Mesenchymal stem cell (in vitro differentiated cells and primary cell): ENCODE data around the gene FOXC1.

Experiments used
- DNase-seq: peaks from one replicate; pipeline ENCODE4 v3.0.0-alpha.2; 2013
- H2AFZ ChIP-seq: one replicate; pipeline ENCODE4 v1.6.1; 2013; ENCODE audit warnings: low read depth, mild to moderate bottlenecking, control low read depth, inconsistent platforms, low read length, moderate library complexity
- H2AK5ac ChIP-seq: 2 replicates; pipeline ENCODE4 v1.6.1; 2013; ENCODE audit warnings: low read length, moderate library complexity, mild to moderate bottlenecking, inconsistent platforms; ENCODE audit not compliant: severe bottlenecking
- H2BK120ac ChIP-seq: one replicate; pipeline ENCODE4 v1.6.1; 2013; ENCODE audit warnings: low read depth, mild to moderate bottlenecking, inconsistent platforms, low read length, moderate library complexity
- H2BK12ac ChIP-seq, 2 experiments: one replicate each; pipeline ENCODE4 v1.6.1; 2013; ENCODE audit warnings: inconsistent platforms in 2 of 2, low read length in 2 of 2, mild to moderate bottlenecking in 2 of 2, moderate library complexity in 2 of 2, control low read depth in 1 of 2
- H2BK15ac ChIP-seq: one replicate; pipeline ENCODE4 v1.6.1; 2013; ENCODE audit warnings: mild to moderate bottlenecking, low read depth, inconsistent platforms; ENCODE audit not compliant: poor library complexity, severe bottlenecking
- H2BK5ac ChIP-seq: 2 replicates; pipeline ENCODE4 v1.6.1; 2013; ENCODE audit warnings: low read depth, mild to moderate bottlenecking, low read length, control low read depth, inconsistent platforms; ENCODE audit not compliant: poor library complexity, severe bottlenecking
- H3K14ac ChIP-seq, 2 experiments: one replicate each; pipeline ENCODE4 v1.6.1; 2013; ENCODE audit warnings: inconsistent platforms in 2 of 2, low read length in 2 of 2, control low read depth in 1 of 2, mild to moderate bottlenecking in 1 of 2, moderate library complexity in 1 of 2
- H3K18ac ChIP-seq, 2 experiments: one replicate each; pipeline ENCODE4 v1.6.1; 2013; ENCODE audit warnings: inconsistent platforms in 2 of 2, low read length in 2 of 2, control low read depth in 1 of 2, low read depth in 1 of 2, mild to moderate bottlenecking in 1 of 2
- H3K23ac ChIP-seq, 2 experiments: one replicate each; pipeline ENCODE4 v1.6.1; 2013; ENCODE audit warnings: inconsistent platforms in 2 of 2, low read length in 2 of 2, mild to moderate bottlenecking in 2 of 2, moderate library complexity in 2 of 2, control low read depth in 1 of 2
- H3K27ac ChIP-seq: 2 replicates; pipeline ENCODE4 v1.5.1; 2013; ENCODE audit warnings: mild to moderate bottlenecking, moderate library complexity, low read length, control low read depth, inconsistent platforms; ENCODE audit not compliant: poor library complexity, severe bottlenecking
- H3K27me3 ChIP-seq, 2 experiments: 2 replicates each; pipeline versions ENCODE4 v1.6.1 to v1.7.0; 2013; ENCODE audit warnings: low read length in 2 of 2, mild to moderate bottlenecking in 2 of 2, moderate library complexity in 2 of 2, control low read depth in 1 of 2, inconsistent platforms in 1 of 2; ENCODE audit not compliant: control insufficient read depth in 1 of 2, insufficient read depth in 1 of 2
- H3K36me3 ChIP-seq, 2 experiments: 2 replicates each; pipeline versions ENCODE4 v1.6.1 to v1.7.0; 2013; ENCODE audit warnings: low read length in 2 of 2, control low read depth in 1 of 2, inconsistent platforms in 1 of 2, low read depth in 1 of 2, mild to moderate bottlenecking in 1 of 2; ENCODE audit not compliant: insufficient read depth in 2 of 2, control insufficient read depth in 1 of 2
- H3K4ac ChIP-seq, 2 experiments: one replicate each; pipeline ENCODE4 v1.6.1; 2013; ENCODE audit warnings: inconsistent platforms in 2 of 2, low read length in 2 of 2, mild to moderate bottlenecking in 2 of 2, moderate library complexity in 2 of 2, control low read depth in 1 of 2, low read depth in 1 of 2
- H3K4me1 ChIP-seq: 2 replicates; pipeline ENCODE4 v1.6.1; 2013; ENCODE audit warnings: low read depth, low read length, control low read depth; ENCODE audit not compliant: control insufficient read depth, insufficient read depth
- H3K4me2 ChIP-seq: 2 replicates; pipeline ENCODE4 v1.6.1; 2013; ENCODE audit warnings: low read length, mild to moderate bottlenecking, inconsistent platforms; ENCODE audit not compliant: poor library complexity, severe bottlenecking
- H3K4me3 ChIP-seq, 2 experiments: 2 replicates each; pipeline versions ENCODE4 v1.5.1 to v1.7.0; 2013; ENCODE audit warnings: low read length in 2 of 2, mild to moderate bottlenecking in 2 of 2, control low read depth in 1 of 2, low read depth in 1 of 2; ENCODE audit not compliant: insufficient read depth in 1 of 2
- H3K79me1 ChIP-seq: replicated peaks from 2 replicates; pipeline ENCODE4 v1.6.1; 2013; ENCODE audit warnings: mild to moderate bottlenecking, control low read depth, low read length, inconsistent platforms; ENCODE audit not compliant: poor library complexity, severe bottlenecking
- H3K9ac ChIP-seq: 2 replicates; pipeline ENCODE4 v1.7.0; 2013; ENCODE audit warnings: mild to moderate bottlenecking, low read length, moderate library complexity
- H3K9me3 ChIP-seq: 2 replicates; pipeline ENCODE4 v1.7.0; 2013; ENCODE audit warnings: mild to moderate bottlenecking, low read length; ENCODE audit not compliant: control insufficient read depth
- H4K8ac ChIP-seq: one replicate; pipeline ENCODE4 v1.6.1; 2013; ENCODE audit warnings: inconsistent platforms, mild to moderate bottlenecking, low read length, moderate library complexity
- H4K91ac ChIP-seq: one replicate; pipeline ENCODE4 v1.6.1; 2013; ENCODE audit warnings: mild to moderate bottlenecking, low read length, inconsistent platforms
- WGBS: methylation state at CpG from one replicate; pipeline ENCODE4 v1.1.7; 2013; ENCODE audit warnings: mixed read lengths; 5-methylcytosine and 5-hydroxymethylcytosine counted together

The FOXC1 gene

DNA sequence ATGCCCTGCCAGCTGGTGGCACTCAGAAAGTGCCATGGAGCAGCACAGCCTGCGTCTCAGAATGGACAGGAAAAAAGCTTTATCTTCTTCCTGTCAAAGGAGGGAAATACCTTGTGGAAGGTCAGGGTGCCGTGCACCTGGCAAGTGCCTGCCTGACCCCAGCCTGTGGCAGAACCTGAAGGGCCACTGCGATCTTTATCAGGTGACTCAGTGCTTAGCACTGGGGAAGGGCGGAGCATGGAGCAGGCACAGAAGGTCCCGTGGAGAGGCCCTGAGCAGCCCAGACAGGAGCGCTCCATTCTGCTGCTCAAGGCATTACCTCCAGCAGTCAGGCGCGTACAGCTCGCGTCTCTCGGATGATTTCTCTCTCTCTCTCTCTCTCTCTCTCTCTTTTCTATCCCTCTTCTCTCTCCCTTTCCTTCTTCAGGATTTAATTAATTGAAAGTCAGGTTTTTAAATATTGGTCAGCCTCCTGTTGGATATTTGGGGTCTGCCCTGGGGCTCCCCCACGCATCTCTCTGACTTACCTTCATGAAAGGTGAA lies 31.7 kb downstream of the FOXC1 start:
- Histone ChIP-seq H3K18ac (no peak overlapping the region), H3K23ac (no peak overlapping the region), H2AK5ac (no peak overlapping the region), H3K27ac (no peak overlapping the region), H2BK120ac (no peak overlapping the region), H4K8ac (no peak overlapping the region), H3K4me1 (peaks cover 13% of the 10 kb centered on the region), H3K36me3 (peaks cover 0 to 11% of the 10 kb centered on the region in 2 experiments), H2BK12ac (no peak overlapping the region), H2BK15ac (no peak overlapping the region), H3K27me3 (no peaks in the 10 kb centered on the region), H3K9ac (no peak overlapping the region), H3K9me3 (no peaks in the 10 kb centered on the region), H4K91ac (no peak overlapping the region), H3K4ac (no peak overlapping the region), H3K14ac (no peak overlapping the region), H3K4me3 (no peak overlapping the region), H2AFZ (no peak overlapping the region), H3K79me1 (no peaks in the 10 kb centered on the region), H3K4me2 (no peak overlapping the region), H2BK5ac (no peak overlapping the region)
- WGBS: 71% methylated on average over 9 of the region's 12 CpGs
- DNase-seq: no peak

DNA sequence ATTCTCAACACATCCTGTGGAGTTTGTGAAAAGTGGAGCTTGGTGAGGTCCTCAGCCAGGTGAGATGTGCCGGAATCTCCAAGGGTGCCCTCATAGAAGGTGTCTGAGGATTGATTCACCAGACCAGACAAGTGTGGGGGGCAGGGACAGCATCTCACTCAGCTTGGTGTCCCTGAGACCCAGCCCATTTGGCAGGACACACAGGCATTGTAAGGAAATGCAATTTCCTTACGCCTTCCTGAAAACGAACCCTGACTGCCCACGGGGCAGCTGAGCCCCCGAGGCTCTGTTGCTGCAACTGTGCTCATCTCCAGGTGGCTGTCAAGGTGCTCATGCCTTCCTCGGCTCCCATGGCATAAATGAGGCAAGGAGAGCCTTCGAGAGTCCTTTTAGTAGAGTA lies 33.4 kb downstream of the FOXC1 start:
- Histone ChIP-seq H2AFZ (no peak overlapping the region), H3K18ac (no peak overlapping the region), H3K79me1 (no peaks in the 10 kb centered on the region), H2BK120ac (no peak overlapping the region), H2BK5ac (no peak overlapping the region), H3K9ac (no peak overlapping the region), H3K4me1 (no peaks in the 10 kb centered on the region), H3K14ac (no peak overlapping the region), H3K27ac (no peak overlapping the region), H3K23ac (no peak overlapping the region), H3K27me3 (no peaks in the 10 kb centered on the region), H4K8ac (no peak overlapping the region), H2BK12ac (no peak overlapping the region), H3K4me2 (no peak overlapping the region), H3K36me3 (peaks cover 0 to 17% of the 10 kb centered on the region in 2 experiments), H3K9me3 (peaks cover 3% of the 10 kb centered on the region), H2BK15ac (no peak overlapping the region), H4K91ac (no peak overlapping the region), H3K4ac (no peak overlapping the region), H2AK5ac (no peak overlapping the region), H3K4me3 (no peak overlapping the region)
- 67% methylated on average over 7 of the region's 7 CpGs for WGBS
- no peak for DNase-seq

DNA sequence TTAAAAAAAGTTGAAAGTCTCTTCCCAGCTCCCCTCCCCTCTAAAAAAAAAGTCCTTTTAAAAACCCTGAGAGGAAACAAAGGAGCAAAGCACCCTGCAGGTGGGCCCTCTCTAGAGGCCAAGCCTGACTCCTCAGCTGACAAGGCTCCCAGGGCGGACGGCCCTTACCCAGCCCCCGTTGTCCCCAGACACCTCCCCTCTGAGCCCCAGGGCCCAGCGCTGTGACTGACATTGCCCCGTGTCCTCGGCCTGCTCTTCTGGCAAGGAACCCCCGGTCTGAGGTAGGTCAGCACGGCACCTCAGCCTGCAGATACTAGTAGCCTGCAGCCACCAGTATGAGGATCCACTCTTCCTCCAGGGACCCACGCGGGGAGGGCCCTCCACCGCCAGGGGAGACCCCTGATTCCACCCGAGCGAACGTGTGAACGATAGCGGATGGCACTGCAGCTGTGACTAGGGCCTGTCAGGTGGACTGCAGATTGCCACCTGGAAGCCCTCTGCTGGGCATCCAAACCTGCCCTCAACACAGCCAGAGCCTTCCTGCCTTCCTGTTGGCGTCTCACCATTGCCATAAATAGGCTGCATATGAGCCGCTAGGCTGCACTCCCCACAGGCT lies 34.2 kb downstream of the FOXC1 start:
- H4K8ac ChIP-seq: no peak overlapping the region
- H3K4ac ChIP-seq: no peak overlapping the region
- H3K27ac ChIP-seq: no peak overlapping the region
- no peak overlapping the region for H2BK12ac ChIP-seq
- H2BK5ac ChIP-seq: no peak overlapping the region
- no peak overlapping the region for H2AFZ ChIP-seq
- WGBS: 93% methylated on average over 18 of the region's 18 CpGs
- H4K91ac ChIP-seq: no peak overlapping the region
- peaks cover 3% of the 10 kb centered on the region for H3K9me3 ChIP-seq
- no peak overlapping the region for H3K14ac ChIP-seq
- H3K9ac ChIP-seq: no peak overlapping the region
- no peak overlapping the region for H2AK5ac ChIP-seq
- no peak for DNase-seq
- H3K27me3 ChIP-seq: no peaks in the 10 kb centered on the region
- H3K18ac ChIP-seq: no peak overlapping the region
- H3K4me2 ChIP-seq: no peak overlapping the region
- H3K79me1 ChIP-seq: no peaks in the 10 kb centered on the region
- H3K4me1 ChIP-seq: no peaks in the 10 kb centered on the region
- no peak overlapping the region for H2BK15ac ChIP-seq
- no peak overlapping the region for H3K4me3 ChIP-seq
- no peak overlapping the region for H2BK120ac ChIP-seq
- H3K23ac ChIP-seq: no peak overlapping the region
- peaks cover 0 to 16% of the 10 kb centered on the region in 2 experiments for H3K36me3 ChIP-seq

DNA sequence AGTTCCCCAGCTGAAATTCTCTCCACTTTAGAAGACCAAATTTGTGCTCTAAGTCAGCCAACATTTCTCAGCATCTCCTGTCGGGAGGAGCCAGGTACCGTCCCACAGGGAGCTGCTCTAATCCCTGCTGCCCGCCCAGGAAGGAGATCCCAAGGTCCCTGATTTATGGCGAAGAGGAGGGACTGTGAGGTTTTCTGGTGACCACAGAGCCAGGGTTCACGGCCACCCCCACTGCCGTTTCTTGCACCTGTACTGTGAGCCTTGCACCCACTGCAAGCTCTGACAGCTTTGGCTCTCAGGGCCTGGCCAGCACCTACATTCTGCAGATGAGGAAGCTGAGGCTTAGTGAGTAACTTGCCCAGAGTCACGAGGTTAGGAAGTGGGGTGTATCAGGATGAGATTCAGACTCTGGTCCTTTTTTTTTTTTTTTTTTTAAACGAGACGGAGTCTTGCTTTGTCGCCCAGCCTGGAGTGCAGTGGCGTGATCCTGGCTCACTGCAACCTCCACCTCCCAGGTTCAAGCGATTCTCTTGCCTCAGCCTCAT lies 34.9 kb downstream of the FOXC1 start:
- DNase-seq: no peak
- H3K36me3 ChIP-seq: peaks cover 0 to 12% of the 10 kb centered on the region in 2 experiments
- no peak overlapping the region for H4K91ac ChIP-seq
- H3K9ac ChIP-seq: no peak overlapping the region
- H3K4me1 ChIP-seq: no peaks in the 10 kb centered on the region
- no peak overlapping the region for H3K4ac ChIP-seq
- H2BK5ac ChIP-seq: no peak overlapping the region
- H3K4me2 ChIP-seq: no peak overlapping the region
- no peak overlapping the region for H3K18ac ChIP-seq
- peaks cover 3% of the 10 kb centered on the region for H3K9me3 ChIP-seq
- no peak overlapping the region for H4K8ac ChIP-seq
- H3K14ac ChIP-seq: no peak overlapping the region
- H3K79me1 ChIP-seq: no peaks in the 10 kb centered on the region
- no peak overlapping the region for H3K27ac ChIP-seq
- 75% methylated on average over 12 of the region's 12 CpGs for WGBS
- H2BK15ac ChIP-seq: no peak overlapping the region
- H2AK5ac ChIP-seq: no peak overlapping the region
- no peak overlapping the region for H2BK12ac ChIP-seq
- no peak overlapping the region for H3K4me3 ChIP-seq
- no peak overlapping the region for H2BK120ac ChIP-seq
- no peak overlapping the region for H3K23ac ChIP-seq
- no peaks in the 10 kb centered on the region for H3K27me3 ChIP-seq
- no peak overlapping the region for H2AFZ ChIP-seq
